GM03348 (cell line): ENCODE measurements around the gene FSTL4.
"Not testable (repeated sequence)": the region's sequence is repeated elsewhere in the genome, so short reads cannot be mapped to it uniquely, and the experiment has no call there.

Source experiments
- DNase-seq: peaks from one replicate; pipeline ENCODE4 v3.0.0; 2012; ENCODE audit warnings: low spot score

FSTL4 gene

DNA sequence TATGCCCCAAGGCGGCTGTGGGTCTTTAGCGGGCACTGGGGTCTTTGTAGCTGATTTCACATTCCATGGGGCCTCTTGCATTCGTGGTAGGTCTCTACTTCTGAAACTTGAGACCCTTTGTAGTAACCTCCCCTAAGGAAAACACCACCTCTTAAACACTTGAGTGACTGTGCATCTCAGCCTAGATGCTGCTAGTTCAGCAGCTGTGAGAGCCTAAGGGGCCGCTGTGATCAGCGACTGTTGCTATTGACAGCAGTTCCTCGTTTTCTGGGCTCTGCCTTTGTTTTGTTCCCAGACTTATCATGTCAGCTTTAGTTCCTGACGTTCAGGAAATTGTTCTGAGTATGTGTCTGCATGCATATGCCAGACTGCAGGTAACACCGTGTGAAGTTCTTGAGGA lies 389.4 kb downstream of the FSTL4 start:
- no peak for DNase-seq

DNA sequence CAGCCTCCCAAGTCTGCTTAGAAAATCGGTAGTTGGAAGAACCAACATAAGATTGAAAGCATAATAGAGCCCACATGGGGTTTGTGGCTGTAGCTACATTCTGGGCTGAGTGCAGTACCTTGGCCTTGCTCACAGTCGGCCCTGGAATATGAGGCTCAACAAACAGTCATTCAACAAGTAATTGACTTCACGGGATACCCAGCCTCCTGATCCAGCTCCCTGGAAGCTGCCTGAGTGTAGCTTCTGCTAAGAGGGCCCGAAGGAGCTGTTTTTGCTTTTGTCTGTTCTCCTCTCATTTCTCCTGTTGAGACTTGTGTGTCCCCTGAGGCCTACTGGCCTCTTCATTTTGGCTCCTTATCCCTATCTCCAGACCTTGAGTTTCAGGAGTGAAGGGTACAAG lies 389.8 kb downstream of the FSTL4 start:
- no peak for DNase-seq

DNA sequence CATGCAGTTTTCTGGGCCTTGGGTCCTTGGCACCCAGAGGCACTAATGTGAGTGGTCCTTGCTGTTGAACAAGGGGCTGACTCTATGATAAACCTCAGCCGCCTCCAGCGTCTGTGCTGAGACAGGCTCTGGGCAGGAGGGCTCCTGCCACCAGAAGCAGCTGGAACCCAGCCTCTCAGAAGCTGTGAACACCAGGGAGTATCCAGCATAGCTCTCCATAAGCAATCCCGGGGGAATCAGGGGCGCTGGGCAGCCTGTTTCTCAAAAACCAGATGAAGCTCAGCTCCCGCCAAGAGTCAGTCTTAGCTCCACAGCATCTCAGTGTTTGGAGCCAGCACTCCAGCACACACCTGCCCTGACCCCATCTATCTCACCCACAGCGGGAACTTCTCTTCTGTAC lies 390.3 kb downstream of the FSTL4 start:
- DNase-seq, result no peak

DNA sequence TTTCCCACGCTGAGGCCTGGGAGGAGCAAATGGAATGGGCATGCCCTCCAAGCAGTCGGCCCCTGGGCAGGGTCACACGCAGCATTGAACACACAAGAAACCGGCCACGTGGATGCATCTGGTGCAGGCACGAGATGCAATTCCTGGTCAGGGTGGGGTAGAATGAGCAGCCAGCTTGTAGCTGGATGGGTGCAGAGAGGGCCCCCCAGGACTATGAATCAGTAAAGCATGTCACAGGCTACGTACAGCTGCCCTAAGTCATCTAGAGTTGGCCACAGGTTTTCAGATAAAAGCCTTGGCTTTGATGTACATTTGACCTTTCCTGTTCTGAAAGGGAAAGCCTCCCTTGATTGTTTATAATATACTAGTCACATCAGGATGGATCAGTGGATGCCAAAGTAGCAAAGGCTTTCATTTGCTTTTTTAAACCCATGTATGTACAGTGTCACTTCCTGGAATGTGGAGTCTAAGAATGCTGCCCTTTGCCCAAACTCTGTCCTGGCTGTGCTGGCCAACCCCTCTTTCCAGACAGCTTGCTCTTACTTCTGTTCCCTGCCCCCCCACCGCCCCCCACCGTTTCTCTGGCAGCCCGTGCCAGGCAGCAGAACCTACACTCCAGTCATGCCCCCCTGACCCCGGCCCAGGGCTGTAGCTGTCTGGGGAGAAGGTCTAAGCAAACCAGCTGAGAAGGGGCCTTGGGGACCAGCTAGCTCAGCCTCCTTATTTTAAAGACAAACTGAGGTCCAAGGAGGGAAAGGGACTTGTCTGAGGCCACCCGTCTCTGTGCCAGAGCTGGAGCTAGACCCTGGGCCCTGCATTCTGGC lies 391.3 kb downstream of the FSTL4 start:
- DNase-seq, result no peak

DNA sequence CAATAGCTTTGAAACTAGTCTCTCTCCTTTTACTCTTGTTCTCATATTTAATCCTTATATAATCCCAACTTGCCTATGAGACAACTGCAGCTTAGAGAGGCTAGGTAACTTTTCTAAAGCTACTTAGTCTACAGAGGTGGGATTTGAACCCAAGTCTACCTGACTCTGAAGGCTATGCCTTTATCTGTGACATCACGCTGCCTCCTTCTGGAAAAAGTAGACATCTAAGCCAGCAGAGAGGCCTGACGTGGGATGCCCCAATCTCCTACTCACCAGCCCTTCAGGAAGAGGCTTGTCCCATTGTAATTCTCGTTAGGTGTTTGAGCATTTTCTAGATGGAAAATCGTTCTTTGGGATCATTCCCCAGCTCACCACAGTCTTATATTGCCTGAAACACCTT lies 393.0 kb downstream of the FSTL4 start:
- DNase-seq, result no peak

DNA sequence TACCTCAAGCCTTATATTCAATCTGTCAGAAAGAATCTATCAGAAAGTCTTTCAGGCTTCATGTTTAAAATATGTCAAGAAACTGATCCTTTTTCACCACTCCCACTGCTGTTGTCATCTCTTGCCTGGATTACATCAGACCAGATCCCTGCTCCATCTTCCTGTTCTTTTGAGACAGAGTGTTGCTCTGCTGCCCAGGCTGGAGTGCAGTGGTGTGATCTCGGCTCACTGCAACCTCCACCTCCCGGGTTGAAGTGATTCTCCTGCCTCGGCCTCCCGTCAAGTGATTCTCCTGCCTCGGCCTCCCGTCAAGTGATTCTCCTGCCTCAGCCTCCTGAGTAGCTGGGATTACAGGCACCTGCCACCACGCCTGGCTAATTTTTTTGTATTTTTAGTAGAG lies 396.2 kb downstream of the FSTL4 start:
- DNase-seq, result not testable (repeated sequence)

DNA sequence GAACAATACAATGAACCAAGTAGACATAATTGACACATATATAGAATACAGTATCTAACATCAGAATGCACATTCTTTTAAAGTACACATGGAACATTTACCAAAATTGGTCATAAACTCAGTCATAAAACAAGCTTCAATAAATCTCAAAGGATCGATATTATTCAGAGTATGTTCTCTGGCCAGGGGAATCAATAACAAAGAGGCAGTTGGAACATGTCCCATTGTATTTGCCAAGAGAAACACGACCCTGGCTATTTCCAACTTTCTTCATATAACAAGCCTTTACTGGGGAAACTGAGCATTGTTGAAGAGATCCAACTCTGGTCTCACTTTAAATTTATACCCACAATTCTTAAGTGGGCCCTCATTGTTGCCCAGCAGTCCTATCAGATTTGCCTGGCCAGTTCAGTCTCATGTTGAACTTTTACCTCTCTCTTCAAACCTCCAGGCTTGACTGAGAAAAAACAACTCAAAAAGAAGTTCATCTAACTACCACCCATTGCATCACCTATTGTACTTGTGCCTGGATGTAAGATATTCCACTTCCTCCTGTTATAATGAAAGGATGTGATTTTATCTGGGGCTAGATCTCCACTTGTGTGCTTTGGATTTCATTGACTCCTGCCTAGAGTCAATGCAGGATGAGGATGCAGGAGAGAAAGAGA lies 398.1 kb downstream of the FSTL4 start:
- DNase-seq, result no peak

DNA sequence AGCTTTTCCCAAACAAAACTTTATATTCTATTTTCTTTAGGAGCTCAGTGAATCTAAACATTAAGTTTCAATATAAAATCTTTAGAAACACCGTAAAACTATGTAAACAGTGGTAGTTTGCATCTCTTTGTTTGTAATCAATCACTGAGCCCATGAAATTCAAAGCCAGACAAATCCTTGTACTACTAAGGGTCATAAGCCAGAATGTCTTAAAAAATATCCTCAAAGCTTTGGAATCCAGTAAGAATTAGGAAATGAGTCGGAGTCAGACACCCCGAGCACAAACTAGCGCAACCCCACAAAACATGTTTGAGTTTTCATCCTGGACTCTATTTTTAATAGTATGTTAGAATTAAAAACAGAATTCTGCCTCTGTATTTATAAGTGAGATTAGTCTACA lies 406.7 kb downstream of the FSTL4 start:
- DNase-seq, result peak; percentile 20

DNA sequence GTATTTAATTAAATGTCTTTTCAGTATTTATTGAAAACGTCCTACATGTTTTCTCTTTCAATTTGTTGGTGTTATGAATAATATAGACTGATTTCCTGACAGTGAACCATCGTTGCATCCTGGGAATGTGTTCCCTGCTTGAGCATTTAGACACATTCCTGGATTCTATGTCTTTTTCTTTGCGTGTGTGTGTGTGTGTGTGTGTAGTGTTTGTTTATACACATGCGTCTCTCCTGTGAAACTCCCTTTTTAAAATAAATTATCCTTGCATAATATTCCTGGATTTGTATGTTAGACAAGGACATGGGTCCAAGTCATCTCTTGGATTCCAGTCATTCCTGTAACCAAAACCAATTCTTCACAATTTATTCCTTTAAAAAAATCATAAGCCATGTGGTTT lies 407.1 kb downstream of the FSTL4 start:
- peak; percentile 27 for DNase-seq

DNA sequence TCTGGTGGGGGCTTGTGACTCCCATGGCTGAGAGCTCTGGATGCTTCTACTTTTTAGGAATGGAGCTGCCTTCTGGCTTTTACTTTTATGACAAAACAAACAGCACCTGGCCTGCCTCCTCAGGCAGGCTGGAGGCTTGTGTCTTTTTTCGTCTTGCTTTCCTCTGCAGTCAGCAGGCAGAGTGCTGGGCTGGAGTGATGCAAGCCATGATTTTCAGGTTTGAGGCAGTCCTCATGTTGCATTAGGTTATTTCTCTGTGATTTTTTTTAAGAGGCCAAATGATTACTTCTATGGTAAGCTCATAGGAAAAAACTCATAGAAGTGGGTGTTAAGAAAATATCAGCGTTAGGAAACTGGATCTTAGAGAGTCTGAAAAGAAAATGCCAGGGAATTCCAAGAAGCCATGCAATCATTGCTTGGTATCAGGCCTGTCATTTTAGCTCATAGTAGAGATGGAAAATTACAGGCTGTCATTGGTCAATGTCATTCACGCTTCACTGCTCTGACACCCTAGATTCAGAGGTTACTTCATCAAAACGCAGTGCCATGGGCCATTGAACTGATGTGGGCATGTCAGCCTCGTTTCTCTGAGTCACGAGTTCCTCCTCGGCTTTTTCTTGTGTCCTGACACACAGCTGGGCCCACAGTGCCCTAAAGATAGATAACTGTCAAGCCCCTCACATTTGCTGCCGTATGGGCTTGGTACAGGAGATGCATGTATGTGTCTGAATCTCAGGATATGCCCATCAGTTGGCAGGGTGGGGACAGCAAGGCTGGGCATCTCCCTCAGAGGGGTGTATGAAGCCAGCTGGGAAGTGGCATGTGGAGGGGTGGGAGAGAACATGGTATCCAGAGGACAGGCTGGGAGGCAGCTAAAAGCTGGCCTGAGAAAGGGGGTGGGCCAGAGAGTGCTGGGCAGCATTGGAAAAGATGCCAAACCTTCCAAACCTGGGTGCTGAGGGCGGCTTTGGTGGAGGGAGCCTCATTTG lies 408.7 kb downstream of the FSTL4 start:
- DNase-seq, result no peak

DNA sequence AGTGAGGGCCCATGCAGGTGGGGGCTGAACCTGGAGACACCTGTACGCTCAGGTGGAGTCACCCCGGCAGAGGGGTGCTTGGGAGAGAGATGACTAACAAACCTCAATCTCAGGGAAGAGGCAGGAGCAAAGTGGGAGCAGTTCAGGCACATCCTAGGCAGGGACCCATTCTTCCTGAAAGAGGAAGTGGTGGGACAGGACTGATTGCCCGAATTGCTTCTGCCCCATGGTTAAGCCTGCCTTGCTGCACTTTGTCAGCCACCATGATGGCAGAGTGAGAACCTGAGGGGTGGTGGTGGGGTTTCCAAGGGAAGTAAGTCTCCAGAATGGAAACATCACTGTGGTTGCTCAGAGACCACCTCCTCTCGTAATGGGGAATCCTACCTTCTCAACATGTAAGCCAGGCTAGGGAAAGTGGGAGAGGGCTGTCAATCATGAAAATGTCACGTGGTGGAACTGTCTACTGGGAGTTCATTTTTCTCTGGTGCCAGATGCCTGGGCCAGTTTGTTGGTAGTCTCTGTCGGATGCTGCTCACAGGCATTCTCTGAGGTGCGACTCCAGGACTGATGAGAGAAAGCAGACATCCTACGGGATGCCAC lies 410.2 kb downstream of the FSTL4 start:
- no peak for DNase-seq

DNA sequence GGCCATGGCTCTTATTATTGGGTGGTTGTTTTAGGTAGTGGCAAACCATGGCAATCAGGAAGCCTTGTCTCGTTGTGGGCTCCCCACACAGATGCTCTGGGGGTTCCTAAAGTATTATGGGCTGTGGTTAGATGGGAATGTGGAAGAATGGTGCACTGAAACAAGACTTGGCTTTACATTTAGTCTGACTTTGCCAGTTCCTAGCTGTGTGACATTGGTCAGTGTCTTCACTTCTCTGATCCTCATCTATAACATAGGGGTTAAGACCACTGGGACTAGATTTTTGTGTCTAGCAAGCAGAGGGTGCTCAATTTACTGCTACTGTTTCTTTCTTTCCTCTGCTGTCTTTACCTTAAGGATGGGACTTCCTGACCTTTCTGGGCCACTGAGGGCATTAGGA lies 411.0 kb downstream of the FSTL4 start:
- no peak for DNase-seq

DNA sequence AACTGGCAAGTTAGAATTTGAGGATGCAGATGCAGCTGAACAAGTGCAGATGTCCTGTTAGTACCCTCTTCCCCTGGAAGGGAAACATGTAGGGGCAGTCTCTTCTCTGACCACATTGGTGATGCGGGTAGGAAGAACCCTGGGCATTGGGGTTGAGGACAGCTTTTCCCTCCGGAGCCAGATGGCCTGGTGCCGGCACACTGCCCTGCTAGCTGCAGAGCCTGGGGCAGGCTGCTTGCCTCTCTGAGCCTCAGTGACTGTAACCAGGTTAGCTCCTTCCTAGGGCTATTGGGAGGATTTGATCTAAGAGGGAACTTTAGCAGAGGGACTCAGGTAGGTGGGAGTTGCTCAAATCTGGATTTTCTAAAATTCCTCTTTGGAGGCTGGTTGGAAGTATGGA lies 412.1 kb downstream of the FSTL4 start:
- DNase-seq, result no peak

DNA sequence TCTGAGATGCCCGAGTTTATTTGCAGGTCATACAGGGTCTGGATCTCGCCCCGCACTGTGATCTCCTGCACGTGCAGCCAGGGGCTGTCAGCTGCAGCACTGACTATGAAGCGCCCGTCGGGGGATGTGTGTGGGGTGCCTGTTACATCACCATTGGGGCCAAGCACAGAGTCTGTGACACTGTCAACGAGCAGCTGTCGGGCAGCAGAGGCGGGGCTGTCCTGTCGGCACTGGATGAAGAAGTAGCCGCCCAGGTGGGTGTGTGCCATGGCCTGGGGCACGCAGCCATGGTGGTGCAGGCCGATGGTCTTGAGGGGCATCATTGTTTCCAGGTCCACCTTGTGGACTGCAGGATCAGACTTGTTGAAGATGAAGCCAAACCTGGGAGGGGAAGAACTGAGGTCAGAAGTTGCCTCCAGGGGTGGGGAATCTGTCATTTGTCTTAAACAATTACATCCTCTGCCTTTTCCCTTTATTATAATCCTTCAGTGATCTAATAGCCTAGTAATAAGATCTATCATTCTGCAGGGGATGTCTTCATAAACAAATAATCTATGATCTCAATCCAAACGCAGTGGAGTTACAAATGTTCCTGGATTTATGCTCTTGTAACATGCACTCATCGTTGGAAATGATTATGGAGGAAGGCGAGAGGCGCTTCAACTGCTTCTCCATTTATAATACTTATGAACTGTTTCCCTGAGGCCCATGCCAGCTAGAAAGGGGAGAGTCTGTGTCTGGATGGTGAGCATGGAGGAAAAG lies 412.7 kb downstream of the FSTL4 start:
- no peak for DNase-seq

DNA sequence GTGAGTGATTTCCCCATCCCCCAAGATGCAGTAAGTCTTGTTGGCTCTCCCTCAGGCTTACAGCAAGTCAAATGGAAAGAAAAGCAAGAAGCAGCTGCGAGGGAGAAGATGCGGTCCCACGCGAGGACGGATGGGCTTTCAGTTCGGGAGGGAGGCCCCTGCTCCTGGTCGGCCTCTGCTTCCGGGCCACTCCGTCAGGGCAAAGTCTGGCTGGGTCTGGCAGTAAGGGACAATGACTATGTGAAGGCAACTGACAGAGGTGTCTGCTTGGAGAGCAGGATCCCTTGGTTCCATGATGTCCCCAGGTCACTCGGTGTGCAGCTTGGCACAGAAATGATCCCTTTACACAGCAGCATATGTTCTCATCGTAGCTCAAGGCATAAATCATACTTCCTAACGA lies 413.8 kb downstream of the FSTL4 start:
- DNase-seq, result no peak

DNA sequence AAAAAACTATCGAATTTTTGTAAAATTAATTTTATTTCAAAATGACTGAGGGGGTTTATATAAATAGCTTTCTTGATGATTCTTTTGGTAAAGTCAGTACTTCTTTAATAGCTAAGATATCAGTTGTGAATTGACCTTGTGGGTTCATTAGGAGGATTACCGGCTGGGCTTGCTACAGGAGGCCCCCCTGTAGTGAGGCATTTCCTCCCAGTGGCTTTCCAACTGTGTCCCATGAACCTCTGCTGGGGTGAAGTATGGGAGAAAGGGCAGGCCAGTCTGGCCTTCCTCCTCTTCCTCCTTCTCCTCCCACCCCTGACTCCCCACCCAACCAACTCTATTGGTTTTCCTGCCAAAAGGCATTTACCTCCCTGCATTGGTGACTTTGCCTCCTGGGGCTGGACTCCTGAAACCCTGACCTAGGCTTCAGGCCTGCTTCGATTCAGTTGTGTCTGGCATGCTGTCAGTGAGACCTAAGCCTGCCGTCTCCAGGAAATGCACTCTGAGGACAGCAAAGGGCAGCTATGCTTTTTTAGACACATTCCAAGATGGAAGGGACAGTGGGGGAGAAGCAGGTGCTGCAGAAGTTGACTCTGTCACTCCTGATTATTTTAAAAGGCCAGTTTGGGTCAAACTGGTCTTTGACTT lies 415.8 kb downstream of the FSTL4 start:
- DNase-seq, result no peak

DNA sequence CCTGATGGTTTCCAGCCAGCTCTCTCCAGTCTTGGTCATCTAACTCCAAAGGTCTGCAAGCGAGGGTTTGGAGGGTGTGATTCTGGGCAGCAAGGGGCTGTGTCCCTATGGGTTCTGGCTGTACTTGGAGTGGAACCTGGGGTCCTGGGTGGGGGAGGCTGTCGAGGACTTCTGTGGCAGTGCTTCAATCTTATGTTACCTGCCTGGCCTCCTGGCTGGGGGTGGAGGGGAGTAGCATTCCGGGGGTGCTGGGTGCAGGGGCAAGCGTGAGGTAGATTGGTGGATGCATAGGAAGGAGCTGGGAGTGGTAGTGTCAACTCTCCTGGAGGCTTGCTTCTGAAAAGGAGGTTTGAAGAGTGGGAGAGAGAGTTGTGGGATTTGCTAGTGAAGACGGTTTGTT lies 417.1 kb downstream of the FSTL4 start:
- no peak for DNase-seq

DNA sequence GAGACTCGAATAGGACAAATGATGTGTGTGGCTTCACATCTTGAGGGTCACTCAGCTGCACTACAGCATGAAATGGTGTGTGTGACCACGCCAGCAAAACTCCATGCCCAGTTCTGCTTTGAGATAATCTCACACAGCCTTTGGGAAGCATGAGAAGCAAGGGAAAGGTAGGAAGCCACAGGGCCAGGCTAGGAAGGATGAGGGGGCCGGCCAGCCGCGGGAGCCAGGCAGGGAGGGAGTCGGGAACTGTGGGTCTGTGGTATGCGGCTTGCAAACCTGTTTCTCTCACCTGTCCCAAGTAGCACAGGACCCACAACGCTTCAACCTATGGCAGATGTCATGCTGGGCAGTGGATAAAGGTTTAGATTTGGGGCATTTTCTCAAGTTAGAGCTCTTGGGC lies 418.5 kb downstream of the FSTL4 start:
- DNase-seq, result no peak

DNA sequence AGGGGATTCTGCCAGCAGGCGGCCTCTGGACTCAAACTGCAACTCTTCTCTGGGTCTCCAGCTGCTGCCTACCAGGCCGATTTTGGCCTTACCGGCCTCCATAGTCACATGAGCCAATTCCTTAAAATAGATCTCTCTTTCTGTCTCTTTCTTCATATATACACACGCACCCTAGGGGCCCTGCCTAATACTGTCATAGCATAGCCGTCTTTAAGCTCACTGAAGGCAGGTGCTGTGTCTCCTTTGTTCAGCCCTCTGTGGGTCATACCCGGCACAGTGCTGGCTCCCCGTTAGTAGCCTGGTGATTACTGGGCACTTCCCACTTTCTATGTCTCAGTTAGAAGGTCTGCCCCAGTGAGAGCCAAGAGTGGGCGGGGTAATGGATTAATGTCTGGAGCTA lies 419.6 kb downstream of the FSTL4 start:
- no peak for DNase-seq

DNA sequence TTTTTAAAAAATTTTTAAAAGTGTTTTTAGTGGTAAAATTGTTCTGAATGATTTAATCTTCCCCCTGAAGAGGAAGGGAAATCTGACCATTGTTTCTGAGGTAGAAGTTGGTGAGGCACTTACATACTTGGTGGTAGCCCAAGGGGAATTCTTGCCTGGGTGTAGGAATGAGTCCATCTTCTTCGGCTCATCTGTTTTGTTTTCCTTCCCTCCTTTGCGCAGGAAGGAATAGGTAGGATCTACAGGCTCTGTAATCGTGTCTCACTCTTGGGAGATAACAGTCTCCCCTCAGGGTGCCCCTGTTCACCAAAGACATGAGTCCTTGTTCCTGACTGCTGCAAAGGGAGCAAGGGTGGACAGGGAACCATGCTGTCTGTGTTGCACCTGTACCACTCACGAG lies 422.5 kb downstream of the FSTL4 start:
- no peak for DNase-seq

DNA sequence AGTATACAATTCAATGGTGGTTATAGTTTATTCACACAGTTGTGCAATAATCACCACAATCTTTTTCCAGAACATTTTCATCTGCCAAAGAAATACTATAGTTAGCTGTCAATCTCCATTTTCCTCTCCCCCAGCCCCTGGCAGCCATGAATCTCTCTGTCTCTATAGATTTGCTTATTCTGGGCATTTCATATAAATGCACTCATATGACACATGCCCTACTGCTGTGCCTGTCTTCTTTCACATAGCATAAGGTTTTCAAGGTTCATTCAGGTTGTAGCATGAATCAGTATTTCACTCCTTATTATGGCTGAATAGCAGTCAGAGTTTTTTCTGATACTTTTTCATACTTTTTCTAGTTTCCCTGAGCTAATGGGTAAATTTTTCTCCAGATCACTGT lies 432.9 kb downstream of the FSTL4 start:
- DNase-seq, result no peak
